ENCODE data around the gene CCDC87. TPM values are rescaled to one million over a fixed set of nuclear protein-coding genes. Genes with fewer than 3 reads are reported as not detected.

The CCDC87 gene
- total and polyA plus RNA-seq, 7 donors: 0.14 to 0.71 (median 0.22) TPM; not detected in 3

GRCh38 chr11:66638177-66639065, 45.6 kb upstream of the CCDC87 start, which contains the start of gene RBM4:
Gene RBM4 (plus strand): TSS chr11:66638703. CDS start chr11:66639712, 1,009 bp downstream.
- peak within 1 kb of the TSS; percentile 58 to 77 (median 74) for H3K4me3 ChIP-seq
- no peak for TF ChIP-seq CTCF (IDR thresholded peaks at IDR 0.05)
- TF ChIP-seq POLR2A (IDR thresholded peaks at IDR 0.05): peak; percentile 89 to 93
- no peak for TF ChIP-seq EP300 (IDR thresholded peaks at IDR 0.05)
- TF ChIP-seq POLR2AphosphoS5 (IDR thresholded peaks at IDR 0.05): peak; percentile 94 to 98 (median 97)

DNA sequence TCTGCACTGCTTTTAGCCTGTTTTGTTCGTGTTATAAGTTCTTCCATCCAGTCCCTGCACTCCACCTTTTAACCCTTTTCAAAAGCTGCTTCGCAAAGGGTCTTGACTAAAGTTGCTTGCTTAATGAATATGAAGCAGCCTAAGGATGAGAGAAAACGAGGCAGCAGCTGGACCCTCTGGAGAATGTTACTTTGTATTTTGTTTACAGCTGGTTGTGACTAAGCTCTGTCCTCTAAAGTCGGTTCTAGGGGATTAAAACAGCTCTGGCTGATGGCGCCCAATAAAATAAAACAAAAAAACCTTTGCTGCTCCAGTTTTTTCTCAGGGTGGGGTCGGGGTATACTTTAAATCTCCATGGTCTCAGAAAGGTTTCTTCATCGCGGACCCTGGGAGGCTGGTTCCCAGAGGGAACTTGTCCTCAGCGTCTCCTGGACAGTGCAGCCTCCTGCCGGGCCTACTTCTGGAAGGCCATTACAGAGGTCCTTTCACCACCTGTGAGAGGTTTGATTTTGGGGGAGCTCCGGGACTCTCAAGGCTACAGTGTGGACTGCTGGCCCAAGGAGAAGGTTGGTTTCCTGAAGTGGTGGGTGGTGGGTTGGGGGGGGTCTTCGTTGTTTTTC, 44.8 kb upstream of the CCDC87 start:
- peak overlapping the region; percentile 89 to 92 (median 92) for H3K27ac ChIP-seq
- peak overlapping the region; percentile 58 to 77 (median 74) for H3K4me3 ChIP-seq
- intact Hi-C loops (cut with DNase I): loop anchor here (2.0 kb wide), 2 partner anchors 19 to 41 kb away; no protein-coding TSS in a partner anchor
- no peaks in the 10 kb centered on the region for H3K9me3 ChIP-seq
- H3K36me3 ChIP-seq: peaks cover 0 to 36% (median 6%) of the 10 kb centered on the region in 4 donors
- WGBS, 2 donors: 48 to 53% methylated on average over 12 of the region's 12 CpGs
- no peak for TF ChIP-seq POLR2AphosphoS5 (IDR thresholded peaks at IDR 0.05)
- TF ChIP-seq CTCF (IDR thresholded peaks at IDR 0.05): peak in 1 of 4 experiments; percentile 17
- H3K4me1 ChIP-seq: peaks cover 0 to 65% (median 58%) of the 10 kb centered on the region in 4 donors
- peak; percentile 69 for DNase-seq
- no peaks in the 10 kb centered on the region for H3K27me3 ChIP-seq

More at GRCh38 chr11:66638177-66639065, 45.6 kb upstream of the CCDC87 start, which contains the start of gene RBM4:
- WGBS, 2 donors: 0% methylated on average over 63 of the region's 63 CpGs
- intact Hi-C loops (cut with DNase I): loop anchor here (2.0 kb wide), 2 partner anchors 20 to 40 kb away; no protein-coding TSS in a partner anchor
- peak; percentile 100 for DNase-seq
- H3K27me3 ChIP-seq: no peaks in the 10 kb centered on the region
- peaks cover 0 to 71% (median 59%) of the 10 kb centered on the region in 4 donors for H3K4me1 ChIP-seq
- H3K27ac ChIP-seq: peak within 1 kb of the TSS; percentile 89 to 92 (median 92)
- H3K9me3 ChIP-seq: no peaks in the 10 kb centered on the region
- peaks cover 2 to 38% (median 10%) of the 10 kb centered on the region in 4 donors for H3K36me3 ChIP-seq

GRCh38 chr11:66636411-66636810, 43.5 kb upstream of the CCDC87 start:
- Histone ChIP-seq H3K36me3 (peaks cover 0 to 23% (median 6%) of the 10 kb centered on the region in 4 donors), H3K9me3 (no peaks in the 10 kb centered on the region), H3K4me1 (peaks cover 0 to 60% (median 58%) of the 10 kb centered on the region in 4 donors), H3K27me3 (no peaks in the 10 kb centered on the region), H3K4me3 (no peak overlapping the region), H3K27ac (no peak overlapping the region)
- DNase-seq: no peak
- 83 to 88% methylated on average over 3 of the region's 3 CpGs for WGBS, 2 donors
- intact Hi-C loops (cut with DNase I): no loop called here
- TF ChIP-seq CTCF (IDR thresholded peaks at IDR 0.05): no peak
- TF ChIP-seq EP300 (IDR thresholded peaks at IDR 0.05): no peak
- TF ChIP-seq POLR2AphosphoS5 (IDR thresholded peaks at IDR 0.05): no peak
- no peak for TF ChIP-seq POLR2A (IDR thresholded peaks at IDR 0.05)

GRCh38 chr11:66632952-66633351, 40.1 kb upstream of the CCDC87 start:
- Histone ChIP-seq H3K27me3 (no peaks in the 10 kb centered on the region), H3K9me3 (no peaks in the 10 kb centered on the region), H3K4me1 (peaks cover 0 to 47% (median 43%) of the 10 kb centered on the region in 4 donors), H3K4me3 (no peak overlapping the region), H3K36me3 (peaks cover 0 to 32% (median 5%) of the 10 kb centered on the region in 4 donors), H3K27ac (no peak overlapping the region)
- no peak for DNase-seq
- intact Hi-C loops (cut with DNase I): no loop called here
- TF ChIP-seq POLR2A (IDR thresholded peaks at IDR 0.05) (no peak), POLR2AphosphoS5 (IDR thresholded peaks at IDR 0.05) (no peak), CTCF (IDR thresholded peaks at IDR 0.05) (no peak), EP300 (IDR thresholded peaks at IDR 0.05) (no peak)
- 85 to 89% methylated on average over 2 of the region's 2 CpGs for whole genome bisulfite sequencing, 2 donors

All from sigmoid colon (tissue), 7 donors.